Activated T-cell treated with anti-CD3 and anti-CD28 coated beads, Interleukin-2, amount 50 U/mL, for 72 hours (primary cell): Measurements from ENCODE around the gene NSA2. TPM values are rescaled to one million over a fixed set of nuclear protein-coding genes. Genes with fewer than 3 reads are reported as not detected.
"Not testable (repeated sequence)": the region's sequence is repeated elsewhere in the genome, so short reads cannot be mapped to it uniquely, and the experiment has no call there.

ENCODE experiments used
- ATAC-seq, 2 donors: fragments of 150-1000 bp; cut with Tn5 transposase; replicated peaks in 1 of 2; 2 replicates each; pipeline ENCODE4 v1.10.0; 2021; ENCODE audit warnings: moderate library complexity in 2 of 2, mild to moderate bottlenecking in 1 of 2
- DNase-seq, 2 donors: peaks; one replicate each; pipeline ENCODE4 v3.0.0; 2021 to 2022; ENCODE audit warnings: mixed read lengths in 1 of 2
- H3K27ac Mint-ChIP-seq: one replicate; pipeline ENCODE4 v1.8.0; 2022; ENCODE audit warnings: mild to moderate bottlenecking, moderate library complexity, mixed read lengths
- H3K27me3 Mint-ChIP-seq: one replicate; pipeline ENCODE4 v1.8.0; 2022; ENCODE audit warnings: low read depth, mixed read lengths
- H3K36me3 Mint-ChIP-seq, 2 donors: one replicate each; pipeline ENCODE4 v1.8.0; 2022; ENCODE audit warnings: mixed read lengths in 2 of 2, mild to moderate bottlenecking in 1 of 2; ENCODE audit not compliant: insufficient read depth in 2 of 2
- H3K4me1 Mint-ChIP-seq: one replicate; pipeline ENCODE4 v1.8.0; 2022; ENCODE audit warnings: low read depth, mixed read lengths
- H3K4me3 Mint-ChIP-seq, 2 donors: one replicate each; pipeline ENCODE4 v1.8.0; 2022; ENCODE audit warnings: mild to moderate bottlenecking in 2 of 2, mixed read lengths in 2 of 2, moderate library complexity in 2 of 2
- H3K9me3 Mint-ChIP-seq, 2 donors: one replicate each; pipeline ENCODE4 v1.8.0; 2022; ENCODE audit warnings: mixed read lengths in 2 of 2
- total RNA-seq, 2 donors: library from RNA; stranded (reverse); gene quantifications; one replicate each; pipeline ENCODE4 v1.2.3, GENCODE V29; 2022

NSA2 gene
- 10 to 100 TPM; 53.1 to 62.4 TPM for total RNA-seq

- ATAC-seq (peak; percentile 90 to 94), DNase-seq (peak; percentile 92 to 94)
- peak within 1 kb of the TSS; percentile 98 for H3K27ac Mint-ChIP-seq
- peak within 1 kb of the TSS; percentile 96 to 97 for H3K4me3 Mint-ChIP-seq
- H3K4me1 Mint-ChIP-seq = peaks cover 46% of the 10 kb centered on the region
- no peaks in the 10 kb centered on the region for H3K27me3 Mint-ChIP-seq
- peaks cover 0 to 21% of the 10 kb centered on the region in 2 donors for H3K36me3 Mint-ChIP-seq
- no peaks in the 10 kb centered on the region for H3K9me3 Mint-ChIP-seq
Measured at GRCh38 chr5:74766849-74767578, at the start of gene NSA2, which contains the start of gene GFM2. Gene NSA2 (plus strand): TSS chr5:74767249. CDS start chr5:74767361, 112 bp downstream. Gene GFM2 (minus strand): TSS chr5:74767117. CDS start chr5:74763742, 3,375 bp downstream.

GRCh38 chr5:74717596-74717995 is 49.5 kb upstream of the NSA2 start:
- H3K27me3 Mint-ChIP-seq = no peaks in the 10 kb centered on the region
- H3K9me3 Mint-ChIP-seq = no peaks in the 10 kb centered on the region
- ATAC-seq (no peak), DNase-seq (no peak)
- H3K36me3 Mint-ChIP-seq = peaks cover 4 to 9% of the 10 kb centered on the region in 2 donors
- no peaks in the 10 kb centered on the region for H3K4me1 Mint-ChIP-seq
- no peak overlapping the region for H3K4me3 Mint-ChIP-seq
- H3K27ac Mint-ChIP-seq = no peak overlapping the region

- ATAC-seq = no peak
- H3K27me3 Mint-ChIP-seq = no peaks in the 10 kb centered on the region
- peaks cover 6 to 14% of the 10 kb centered on the region in 2 donors for H3K36me3 Mint-ChIP-seq
- no peaks in the 10 kb centered on the region for H3K4me1 Mint-ChIP-seq
- no peak overlapping the region for H3K4me3 Mint-ChIP-seq
- DNase-seq = no peak
- H3K9me3 Mint-ChIP-seq = no peaks in the 10 kb centered on the region
- no peak overlapping the region for H3K27ac Mint-ChIP-seq
Measured at GRCh38 chr5:74722271-74722670, 44.8 kb upstream of the NSA2 start.

GRCh38 chr5:74725331-74725730 is 41.7 kb upstream of the NSA2 start:
- Mint-ChIP-seq H3K27ac (no peak overlapping the region), H3K36me3 (peaks cover 6 to 12% of the 10 kb centered on the region in 2 donors), H3K4me1 (no peaks in the 10 kb centered on the region), H3K9me3 (no peaks in the 10 kb centered on the region), H3K4me3 (no peak overlapping the region), H3K27me3 (no peaks in the 10 kb centered on the region)
- ATAC-seq (no peak), DNase-seq (no peak)

GRCh38 chr5:74736759-74737158 is 30.3 kb upstream of the NSA2 start:
- H3K4me1 Mint-ChIP-seq = no peaks in the 10 kb centered on the region
- peaks cover 4 to 12% of the 10 kb centered on the region in 2 donors for H3K36me3 Mint-ChIP-seq

GRCh38 chr5:74738406-74738805 is 28.6 kb upstream of the NSA2 start:
- Mint-ChIP-seq H3K4me1 (no peaks in the 10 kb centered on the region), H3K27me3 (no peaks in the 10 kb centered on the region), H3K27ac (no peak overlapping the region), H3K9me3 (no peaks in the 10 kb centered on the region), H3K36me3 (peaks cover under 1 to 14% of the 10 kb centered on the region in 2 donors), H3K4me3 (no peak overlapping the region)
- no peak for DNase-seq
- no peak for ATAC-seq

More at GRCh38 chr5:74736759-74737158, 30.3 kb upstream of the NSA2 start:
- ATAC-seq = no peak
- Mint-ChIP-seq H3K27me3 (no peaks in the 10 kb centered on the region), H3K9me3 (no peaks in the 10 kb centered on the region), H3K27ac (no peak overlapping the region), H3K4me3 (no peak overlapping the region)
- DNase-seq = no peak

GRCh38 chr5:74748742-74749141 is 18.3 kb upstream of the NSA2 start:
- H3K4me1 Mint-ChIP-seq, H3K4me3 Mint-ChIP-seq: not testable (repeated sequence)

GRCh38 chr5:74761241-74761640 is 5.8 kb upstream of the NSA2 start:
- Mint-ChIP-seq H3K36me3 (peaks cover 1 to 11% of the 10 kb centered on the region in 2 donors), H3K4me3 (no peak overlapping the region), H3K9me3 (peaks cover 2 to 4% of the 10 kb centered on the region in 2 donors), H3K4me1 (peaks cover 52% of the 10 kb centered on the region), H3K27ac (no peak overlapping the region), H3K27me3 (no peaks in the 10 kb centered on the region)
- ATAC-seq (no peak), DNase-seq (no peak)

More at GRCh38 chr5:74748742-74749141, 18.3 kb upstream of the NSA2 start:
- DNase-seq, H3K27ac Mint-ChIP-seq, H3K9me3 Mint-ChIP-seq, H3K27me3 Mint-ChIP-seq, ATAC-seq: not testable (repeated sequence)
- H3K36me3 Mint-ChIP-seq = peaks cover 6 to 25% of the 10 kb centered on the region in 2 donors

GRCh38 chr5:74762599-74762998 is 4.5 kb upstream of the NSA2 start:
- no peaks in the 10 kb centered on the region for H3K9me3 Mint-ChIP-seq
- H3K4me3 Mint-ChIP-seq = peak overlapping the region in 1 of 2 donors; percentile 34
- H3K36me3 Mint-ChIP-seq = peaks cover 1 to 10% of the 10 kb centered on the region in 2 donors
- no peaks in the 10 kb centered on the region for H3K27me3 Mint-ChIP-seq
- peaks cover 52% of the 10 kb centered on the region for H3K4me1 Mint-ChIP-seq
- peak overlapping the region; percentile 27 for H3K27ac Mint-ChIP-seq
- DNase-seq (peak; percentile 23 to 40), ATAC-seq (peak; percentile 36 to 61)

GRCh38 chr5:74763504-74763903 is 3.5 kb upstream of the NSA2 start:
- ATAC-seq (no peak), DNase-seq (no peak)
- H3K27ac Mint-ChIP-seq = no peak overlapping the region
- peaks cover 0 to 8% of the 10 kb centered on the region in 2 donors for H3K36me3 Mint-ChIP-seq
- no peaks in the 10 kb centered on the region for H3K9me3 Mint-ChIP-seq
- peaks cover 59% of the 10 kb centered on the region for H3K4me1 Mint-ChIP-seq
- no peaks in the 10 kb centered on the region for H3K27me3 Mint-ChIP-seq
- H3K4me3 Mint-ChIP-seq = no peak overlapping the region

- Mint-ChIP-seq H3K9me3 (no peaks in the 10 kb centered on the region), H3K4me1 (peaks cover 64% of the 10 kb centered on the region), H3K36me3 (peaks cover 0 to 13% of the 10 kb centered on the region in 2 donors), H3K4me3 (peak overlapping the region; percentile 96 to 97), H3K27ac (no peak overlapping the region), H3K27me3 (no peaks in the 10 kb centered on the region)
- DNase-seq = no peak
- ATAC-seq = no peak
Measured at GRCh38 chr5:74765201-74765600, 1.8 kb upstream of the NSA2 start.

- H3K27me3 Mint-ChIP-seq = no peaks in the 10 kb centered on the region
- no peaks in the 10 kb centered on the region for H3K9me3 Mint-ChIP-seq
- peaks cover 57% of the 10 kb centered on the region for H3K4me1 Mint-ChIP-seq
- peak overlapping the region; percentile 96 to 97 for H3K4me3 Mint-ChIP-seq
- ATAC-seq (no peak), DNase-seq (no peak)
- peaks cover 0 to 17% of the 10 kb centered on the region in 2 donors for H3K36me3 Mint-ChIP-seq
- peak overlapping the region; percentile 98 for H3K27ac Mint-ChIP-seq
Measured at GRCh38 chr5:74765929-74766328, 1.1 kb upstream of the NSA2 start.

GRCh38 chr5:74766418-74766848 is 616 bp upstream of the NSA2 start:
- Mint-ChIP-seq H3K36me3 (peaks cover 0 to 21% of the 10 kb centered on the region in 2 donors), H3K27me3 (no peaks in the 10 kb centered on the region), H3K4me3 (peak overlapping the region; percentile 96 to 97), H3K4me1 (peaks cover 52% of the 10 kb centered on the region), H3K9me3 (no peaks in the 10 kb centered on the region), H3K27ac (peak overlapping the region; percentile 98)
- DNase-seq (peak in 1 of 2 donors; percentile 9), ATAC-seq (peak; percentile 49 to 54)
